Peyer's patch (tissue), 4 donors: Measurements from ENCODE around the gene USP17L22. TPM values are rescaled to one million over a fixed set of nuclear protein-coding genes. Genes with fewer than 3 reads are reported as not detected.
"Not testable (repeated sequence)": the region's sequence is repeated elsewhere in the genome, so short reads cannot be mapped to it uniquely, and the experiment has no call there.

ENCODE experiments used
- DNase-seq, 3 donors: peaks; one replicate each; pipeline ENCODE4 v3.0.0-alpha.2; 2017 to 2019
- H3K27ac ChIP-seq, 4 donors: fragments of 200-600 bp; sonication (generic); one replicate each; pipeline ENCODE4 v1.5.1; 2016 to 2019
- H3K27me3 ChIP-seq, 2 donors: fragments of 200-600 bp; sonication (generic); one replicate each; pipeline ENCODE4 v1.5.1; 2019
- H3K36me3 ChIP-seq, 3 donors: fragments of 200-600 bp; sonication (generic); one replicate each; pipeline ENCODE4 v1.5.1; 2016 to 2019
- H3K4me1 ChIP-seq, 4 donors: fragments of 200-600 bp; sonication (generic); one replicate each; pipeline ENCODE4 v1.5.1; 2016 to 2019
- H3K4me3 ChIP-seq, 4 donors: fragments of 200-600 bp; sonication (generic); 1 replicate in 3 of 4; 2 replicates in 1 of 4; pipeline ENCODE4 v1.5.1; 2016 to 2019; ENCODE audit warnings: mild to moderate bottlenecking in 1 of 4
- H3K9me3 ChIP-seq, 4 donors: fragments of 200-600 bp; sonication (generic); one replicate each; pipeline ENCODE4 v1.5.1; 2016 to 2019; ENCODE audit warnings: mild to moderate bottlenecking in 1 of 4
- total RNA-seq, 4 donors: library from RNA; depleted of rRNA; stranded (reverse); fragments of >200 nt; gene quantifications; one replicate each; pipeline ENCODE4 v1.1.0, GENCODE V29; 2016

USP17L22 gene
- not detected for total RNA-seq

GRCh38 chr4:9267319-9267718, at the start of gene USP17L22:
USP17L22 (plus strand) TSS chr4:9267619; CDS start chr4:9267619, 0 bp downstream.
- H3K27me3 ChIP-seq, H3K27ac ChIP-seq, H3K4me3 ChIP-seq, H3K4me1 ChIP-seq, H3K9me3 ChIP-seq, H3K36me3 ChIP-seq, DNase-seq: not testable (repeated sequence)

- not testable (repeated sequence) for H3K27ac ChIP-seq, H3K4me3 ChIP-seq, H3K9me3 ChIP-seq, DNase-seq, H3K27me3 ChIP-seq, H3K36me3 ChIP-seq, H3K4me1 ChIP-seq
These were observed 47.6 kb upstream of the USP17L22 start, which contains the start of gene USP17L12 for GRCh38 chr4:9219852-9220251. USP17L12 (plus strand) TSS chr4:9220152; CDS start chr4:9220152, 0 bp downstream.

DNA sequence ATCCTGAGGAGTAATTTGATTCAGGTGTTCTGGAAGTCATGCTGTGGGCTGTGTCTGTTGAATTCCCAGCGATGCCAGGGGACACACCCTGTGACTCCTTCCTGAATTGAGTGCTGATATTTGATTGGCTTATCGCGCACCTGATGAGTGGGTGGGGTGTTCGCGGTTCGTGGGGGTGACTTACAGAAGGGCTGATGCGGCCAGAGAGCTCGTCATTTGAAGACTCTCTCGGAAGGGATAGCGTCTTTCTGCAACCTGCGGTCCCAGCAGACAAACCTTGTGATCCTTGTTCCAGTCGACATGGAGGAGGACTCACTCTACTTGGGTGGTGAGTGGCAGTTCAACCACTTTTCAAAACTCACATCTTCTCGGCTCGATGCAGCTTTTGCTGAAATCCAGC, 42.8 kb upstream of the USP17L22 start, which contains the start of gene USP17L13:
Gene USP17L13 (plus strand): TSS at position 301 of the 400 bp plus-strand sequence. CDS start 0 bp downstream, at position 301.
- not testable (repeated sequence) for H3K27me3 ChIP-seq, H3K27ac ChIP-seq, DNase-seq, H3K36me3 ChIP-seq, H3K4me3 ChIP-seq, H3K9me3 ChIP-seq, H3K4me1 ChIP-seq

DNA sequence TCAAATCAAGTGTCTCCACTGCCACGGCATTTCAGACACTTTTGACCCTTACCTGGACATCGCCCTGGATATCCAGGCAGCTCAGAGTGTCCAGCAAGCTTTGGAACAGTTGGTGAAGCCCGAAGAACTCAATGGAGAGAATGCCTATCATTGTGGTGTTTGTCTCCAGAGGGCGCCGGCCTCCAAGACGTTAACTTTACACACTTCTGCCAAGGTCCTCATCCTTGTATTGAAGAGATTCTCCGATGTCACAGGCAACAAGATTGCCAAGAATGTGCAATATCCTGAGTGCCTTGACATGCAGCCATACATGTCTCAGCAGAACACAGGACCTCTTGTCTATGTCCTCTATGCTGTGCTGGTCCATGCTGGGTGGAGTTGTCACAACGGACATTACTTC, 37.2 kb upstream of the USP17L22 start:
- DNase-seq, result peak in 1 of 3 donors; percentile 39
- not testable (repeated sequence) for H3K27me3 ChIP-seq, H3K27ac ChIP-seq, H3K4me3 ChIP-seq, H3K4me1 ChIP-seq, H3K9me3 ChIP-seq, H3K36me3 ChIP-seq

DNA sequence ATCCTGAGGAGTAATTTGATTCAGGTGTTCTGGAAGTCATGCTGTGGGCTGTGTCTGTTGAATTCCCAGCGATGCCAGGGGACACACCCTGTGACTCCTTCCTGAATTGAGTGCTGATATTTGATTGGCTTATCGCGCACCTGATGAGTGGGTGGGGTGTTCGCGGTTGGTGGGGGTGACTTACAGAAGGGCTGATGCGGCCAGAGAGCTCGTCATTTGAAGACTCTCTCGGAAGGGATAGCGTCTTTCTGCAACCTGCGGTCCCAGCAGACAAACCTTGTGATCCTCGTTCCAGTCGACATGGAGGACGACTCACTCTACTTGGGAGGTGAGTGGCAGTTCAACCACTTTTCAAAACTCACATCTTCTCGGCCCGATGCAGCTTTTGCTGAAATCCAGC, 33.3 kb upstream of the USP17L22 start, which contains the start of gene USP17L15:
Gene USP17L15 (plus strand): TSS at position 301 of the 400 bp plus-strand sequence. CDS start 0 bp downstream, at position 301.
- not testable (repeated sequence) for H3K27ac ChIP-seq, H3K4me3 ChIP-seq, DNase-seq, H3K9me3 ChIP-seq, H3K36me3 ChIP-seq, H3K27me3 ChIP-seq, H3K4me1 ChIP-seq

DNA sequence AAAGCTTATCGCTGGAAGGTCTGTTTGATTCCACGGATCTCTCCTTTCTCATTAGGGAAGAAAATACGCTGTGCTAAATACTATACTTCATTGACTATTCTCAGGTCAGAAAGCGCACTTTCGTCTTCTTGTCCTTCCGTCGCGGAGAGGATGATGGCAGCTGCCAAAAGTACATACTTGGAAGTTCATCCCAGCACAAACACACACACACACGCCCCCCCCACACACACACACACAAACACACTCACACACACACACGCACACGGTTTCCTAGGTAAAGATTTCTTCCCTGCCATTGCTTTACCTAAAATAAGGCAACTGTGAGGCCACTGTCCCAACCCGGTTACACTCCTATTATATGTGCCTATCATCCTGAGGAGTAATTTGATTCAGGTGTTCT, 29.0 kb upstream of the USP17L22 start:
- not testable (repeated sequence) for H3K27ac ChIP-seq, H3K4me3 ChIP-seq, H3K36me3 ChIP-seq, H3K27me3 ChIP-seq, H3K4me1 ChIP-seq, H3K9me3 ChIP-seq
- DNase-seq, result peak; percentile 16 to 22 (median 18)

DNA sequence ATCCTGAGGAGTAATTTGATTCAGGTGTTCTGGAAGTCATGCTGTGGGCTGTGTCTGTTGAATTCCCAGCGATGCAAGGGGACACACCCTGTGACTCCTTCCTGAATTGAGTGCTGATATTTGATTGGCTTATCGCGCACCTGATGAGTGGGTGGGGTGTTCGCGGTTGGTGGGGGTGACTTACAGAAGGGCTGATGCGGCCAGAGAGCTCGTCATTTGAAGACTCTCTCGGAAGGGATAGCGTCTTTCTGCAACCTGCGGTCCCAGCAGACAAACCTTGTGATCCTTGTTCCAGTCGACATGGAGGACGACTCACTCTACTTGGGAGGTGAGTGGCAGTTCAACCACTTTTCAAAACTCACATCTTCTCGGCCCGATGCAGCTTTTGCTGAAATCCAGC, 23.8 kb upstream of the USP17L22 start, which contains the start of gene USP17L17:
Gene USP17L17 (plus strand): TSS at position 301 of the 400 bp plus-strand sequence. CDS start 0 bp downstream, at position 301.
- H3K36me3 ChIP-seq, DNase-seq, H3K27ac ChIP-seq, H3K27me3 ChIP-seq, H3K4me1 ChIP-seq, H3K4me3 ChIP-seq, H3K9me3 ChIP-seq: not testable (repeated sequence)

GRCh38 chr4:9247953-9248680, 19.3 kb upstream of the USP17L22 start, which contains the start of gene USP17L18:
USP17L18 (plus strand) TSS chr4:9248630; CDS start chr4:9248630, 0 bp downstream.
- not testable (repeated sequence) for H3K9me3 ChIP-seq, H3K27me3 ChIP-seq, H3K36me3 ChIP-seq, H3K4me1 ChIP-seq, H3K27ac ChIP-seq, H3K4me3 ChIP-seq
- peak; percentile 7 to 45 (median 16) for DNase-seq

DNA sequence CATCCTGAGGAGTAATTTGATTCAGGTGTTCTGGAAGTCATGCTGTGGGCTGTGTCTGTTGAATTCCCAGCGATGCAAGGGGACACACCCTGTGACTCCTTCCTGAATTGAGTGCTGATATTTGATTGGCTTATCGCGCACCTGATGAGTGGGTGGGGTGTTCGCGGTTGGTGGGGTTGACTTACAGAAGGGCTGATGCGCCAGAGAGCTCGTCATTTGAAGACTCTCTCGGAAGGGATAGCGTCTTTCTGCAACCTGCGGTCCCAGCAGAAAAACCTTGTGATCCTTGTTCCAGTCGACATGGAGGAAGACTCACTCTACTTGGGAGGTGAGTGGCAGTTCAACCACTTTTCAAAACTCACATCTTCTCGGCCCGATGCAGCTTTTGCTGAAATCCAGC, 14.3 kb upstream of the USP17L22 start, which contains the start of gene USP17L19:
Gene USP17L19 (plus strand): TSS at position 301 of the 400 bp plus-strand sequence. CDS start 0 bp downstream, at position 301.
- not testable (repeated sequence) for H3K27me3 ChIP-seq, H3K36me3 ChIP-seq, H3K27ac ChIP-seq, H3K4me1 ChIP-seq, H3K9me3 ChIP-seq, DNase-seq, H3K4me3 ChIP-seq

- not testable (repeated sequence) for H3K36me3 ChIP-seq, H3K9me3 ChIP-seq, DNase-seq, H3K4me3 ChIP-seq, H3K27me3 ChIP-seq, H3K27ac ChIP-seq, H3K4me1 ChIP-seq
These were observed 9.6 kb upstream of the USP17L22 start, which contains the start of gene USP17L20 for GRCh38 chr4:9257824-9258223. USP17L20 (plus strand) TSS chr4:9258124; CDS start chr4:9258124, 0 bp downstream.

DNA sequence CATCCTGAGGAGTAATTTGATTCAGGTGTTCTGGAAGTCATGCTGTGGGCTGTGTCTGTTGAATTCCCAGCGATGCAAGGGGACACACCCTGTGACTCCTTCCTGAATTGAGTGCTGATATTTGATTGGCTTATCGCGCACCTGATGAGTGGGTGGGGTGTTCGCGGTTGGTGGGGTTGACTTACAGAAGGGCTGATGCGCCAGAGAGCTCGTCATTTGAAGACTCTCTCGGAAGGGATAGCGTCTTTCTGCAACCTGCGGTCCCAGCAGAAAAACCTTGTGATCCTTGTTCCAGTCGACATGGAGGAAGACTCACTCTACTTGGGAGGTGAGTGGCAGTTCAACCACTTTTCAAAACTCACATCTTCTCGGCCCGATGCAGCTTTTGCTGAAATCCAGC, 4.8 kb upstream of the USP17L22 start, which contains the start of gene USP17L21:
Gene USP17L21 (plus strand): TSS at position 301 of the 400 bp plus-strand sequence. CDS start 0 bp downstream, at position 301.
- not testable (repeated sequence) for DNase-seq, H3K4me3 ChIP-seq, H3K27me3 ChIP-seq, H3K4me1 ChIP-seq, H3K9me3 ChIP-seq, H3K27ac ChIP-seq, H3K36me3 ChIP-seq

DNA sequence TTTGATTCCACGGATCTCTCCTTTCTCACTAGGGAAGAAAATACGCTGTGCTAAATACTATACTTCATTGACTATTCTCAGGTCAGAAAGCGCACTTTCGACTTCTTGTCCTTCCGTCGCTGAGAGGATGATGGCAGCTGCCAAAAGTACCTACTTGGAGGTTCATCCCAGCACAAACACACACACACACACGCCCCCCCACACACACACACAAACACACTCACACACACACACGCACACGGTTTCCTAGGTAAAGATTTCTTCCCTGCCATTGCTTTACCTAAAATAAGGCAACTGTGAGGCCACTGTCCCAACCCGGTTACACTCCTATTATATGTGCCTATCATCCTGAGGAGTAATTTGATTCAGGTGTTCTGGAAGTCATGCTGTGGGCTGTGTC, 4.3 kb downstream of the USP17L22 start:
- not testable (repeated sequence) for H3K4me1 ChIP-seq, H3K27ac ChIP-seq, H3K36me3 ChIP-seq, H3K4me3 ChIP-seq, H3K9me3 ChIP-seq, H3K27me3 ChIP-seq
- peak in 2 of 3 donors; percentile 57 to 79 for DNase-seq
